Activated T-cell treated with anti-CD3 and anti-CD28 coated beads for 4 hours (primary cell): Measurements from ENCODE around the gene ACKR3.

Experiments
- DNase-seq: peaks from one replicate; pipeline ENCODE4 v3.0.0-alpha.2; 2020

Gene ACKR3

GRCh38 chr2:236612737-236613136 is 43.1 kb downstream of the ACKR3 start:
- DNase-seq, result no peak

GRCh38 chr2:236613612-236614011 is 44.0 kb downstream of the ACKR3 start:
- DNase-seq, result no peak

GRCh38 chr2:236614551-236614950 is 44.9 kb downstream of the ACKR3 start:
- DNase-seq, result no peak

GRCh38 chr2:236616031-236616430 is 46.4 kb downstream of the ACKR3 start:
- no peak for DNase-seq

GRCh38 chr2:236616624-236617023 is 47.0 kb downstream of the ACKR3 start:
- no peak for DNase-seq

GRCh38 chr2:236617221-236617737 is 47.7 kb downstream of the ACKR3 start:
- DNase-seq, result no peak

- no peak for DNase-seq
Observed at GRCh38 chr2:236617796-236618195, 48.2 kb downstream of the ACKR3 start.

- DNase-seq, result no peak
Observed at GRCh38 chr2:236618370-236618769, 48.7 kb downstream of the ACKR3 start.

- no peak for DNase-seq
Observed at GRCh38 chr2:236619910-236620612, 50.4 kb downstream of the ACKR3 start.

- DNase-seq, result no peak
Observed at GRCh38 chr2:236621786-236622185, 52.2 kb downstream of the ACKR3 start.

GRCh38 chr2:236622201-236622600 is 52.6 kb downstream of the ACKR3 start:
- no peak for DNase-seq

- DNase-seq, result no peak
Observed at GRCh38 chr2:236622660-236623059, 53.0 kb downstream of the ACKR3 start.

GRCh38 chr2:236623816-236624215 is 54.2 kb downstream of the ACKR3 start:
- no peak for DNase-seq

GRCh38 chr2:236625156-236625690 is 55.6 kb downstream of the ACKR3 start:
- no peak for DNase-seq

- DNase-seq, result no peak
Observed at GRCh38 chr2:236626391-236627150, 56.9 kb downstream of the ACKR3 start.

GRCh38 chr2:236627193-236627592 is 57.6 kb downstream of the ACKR3 start:
- DNase-seq, result no peak

GRCh38 chr2:236627841-236628240 is 58.2 kb downstream of the ACKR3 start:
- no peak for DNase-seq

- no peak for DNase-seq
Observed at GRCh38 chr2:236628256-236628901, 58.8 kb downstream of the ACKR3 start.

GRCh38 chr2:236628981-236629605 is 59.5 kb downstream of the ACKR3 start:
- no peak for DNase-seq

GRCh38 chr2:236629961-236630872 is 60.6 kb downstream of the ACKR3 start:
- no peak for DNase-seq

GRCh38 chr2:236631281-236631855 is 61.7 kb downstream of the ACKR3 start:
- DNase-seq, result no peak
